Panc1 (cell line): Measurements from ENCODE around the gene BHLHE23. TPM values are rescaled to one million over a fixed set of nuclear protein-coding genes. Genes with fewer than 3 reads are reported as not detected.

Experiments used
- ATAC-seq: fragments of 200-7000 bp; cut with Tn5 transposase; 2 replicates; pipeline ENCODE4 v1.9.1; 2020; ENCODE audit warnings: mild to moderate bottlenecking, moderate library complexity
- BruUV-seq: library from RNA; stranded (reverse); fragments of 400-500 nt; replicated peaks from 2 replicates; lab custom pipeline; 2021; lab: Mats Ljungman, UMichigan
- CTCF ChIA-PET: fragments of 300-600 bp; sonication (Branson Sonifier 250); formaldehyde crosslinking; loops from one replicate; lab custom pipeline; 2022; ENCODE audit warnings: antibody characterized with exemption; lab: Charles Lee
- POLR2A ChIA-PET: fragments of 300-600 bp; sonication (Branson Sonifier 250); formaldehyde crosslinking; loops from one replicate; lab custom pipeline; 2022; ENCODE audit warnings: antibody characterized with exemption; lab: Charles Lee
- DNase-seq: peaks from one replicate; pipeline ENCODE4 v3.0.0-alpha.2; 2010; ENCODE audit warnings: low read depth, low spot score
- H3K27ac ChIP-seq: 2 replicates; pipeline ENCODE4 v1.5.1; 2011; ENCODE audit warnings: mild to moderate bottlenecking, low read length, inconsistent platforms
- H3K27me3 ChIP-seq: fragments of 200-500 bp; sonication (Bioruptor generic); 2 replicates; pipeline ENCODE4 v1.6.0; 2014; ENCODE audit warnings: low read length, inconsistent platforms; ENCODE audit not compliant: control insufficient read depth, insufficient read depth
- H3K36me3 ChIP-seq: fragments of 200-500 bp; sonication (Bioruptor generic); 2 replicates; pipeline ENCODE4 v1.5.1; 2014; ENCODE audit warnings: inconsistent platforms, mild to moderate bottlenecking, low read length, moderate library complexity; ENCODE audit not compliant: control insufficient read depth, insufficient read depth
- H3K4me1 ChIP-seq: 2 replicates; pipeline ENCODE4 v1.5.1; 2011; ENCODE audit warnings: inconsistent platforms, mild to moderate bottlenecking, low read length, moderate library complexity; ENCODE audit not compliant: control insufficient read depth, insufficient read depth
- H3K4me3 ChIP-seq, 2 experiments: 2 replicates each; pipeline ENCODE4 v1.5.1; 2011 to 2012; ENCODE audit warnings: low read depth in 2 of 2, low read length in 2 of 2, mild to moderate bottlenecking in 2 of 2, inconsistent platforms in 1 of 2, moderate library complexity in 1 of 2
- H3K9me3 ChIP-seq: fragments of 200-500 bp; sonication (Bioruptor generic); 2 replicates; pipeline ENCODE4 v1.5.1; 2014; ENCODE audit warnings: low read depth, mild to moderate bottlenecking, inconsistent platforms, low read length, moderate library complexity; ENCODE audit not compliant: control insufficient read depth, insufficient read depth
- POLR2AphosphoS5 ChIP-seq: IDR thresholded peaks from 2 replicates; pipeline ENCODE4 v1.6.1; 2012; ENCODE audit warnings: mild to moderate bottlenecking, low read depth, low read length, moderate library complexity
- SIN3A ChIP-seq: IDR thresholded peaks from 2 replicates; pipeline ENCODE4 v1.6.1; 2012; ENCODE audit warnings: low read depth, mild to moderate bottlenecking, low read length, moderate library complexity, borderline replicate concordance; ENCODE audit not compliant: insufficient read depth
- TCF7L2 ChIP-seq: IDR thresholded peaks from 2 replicates; pipeline ENCODE4 v1.6.1; 2011; ENCODE audit warnings: mild to moderate bottlenecking, low read depth, low read length, inconsistent platforms
- in situ Hi-C: cut with HindIII; loops from 2 replicates; pipeline ENCODE4 v1.10.0; 2016; ENCODE audit warnings: low sequenced_read_pairs, low pct_unique_long_range_greater_than_20kb
- intact Hi-C: fragments of 100-400 bp; cut with micrococcal nuclease; formaldehyde crosslinking; loops from one replicate; pipeline ENCODE4 v1.10.0; 2022; ENCODE audit not compliant: unreplicated experiment
- total RNA-seq: library from RNA; stranded (reverse); gene quantifications from one replicate; pipeline ENCODE4 v1.2.1, GENCODE V29; 2021; ENCODE audit not compliant: unreplicated experiment
- TF ChIP-seq, protein P1 (sequence below), 2 experiments: IDR thresholded peaks; 2 replicates each; pipeline ENCODE4 v1.6.1; 2011 to 2012; ENCODE audit warnings: low read depth in 2 of 2, control low read depth in 1 of 2, low read length in 1 of 2, mild to moderate bottlenecking in 1 of 2, moderate library complexity in 1 of 2; ENCODE audit not compliant: insufficient read depth in 1 of 2
- TF ChIP-seq, protein P2 (sequence below): fragments of 450-650 bp; IDR thresholded peaks from 2 replicates; pipeline ENCODE4 v1.5.1; 2017; ENCODE audit warnings: mild to moderate bottlenecking

Gene BHLHE23
- total RNA-seq, 1 experiment from 2014 or later: not detected

DNA sequence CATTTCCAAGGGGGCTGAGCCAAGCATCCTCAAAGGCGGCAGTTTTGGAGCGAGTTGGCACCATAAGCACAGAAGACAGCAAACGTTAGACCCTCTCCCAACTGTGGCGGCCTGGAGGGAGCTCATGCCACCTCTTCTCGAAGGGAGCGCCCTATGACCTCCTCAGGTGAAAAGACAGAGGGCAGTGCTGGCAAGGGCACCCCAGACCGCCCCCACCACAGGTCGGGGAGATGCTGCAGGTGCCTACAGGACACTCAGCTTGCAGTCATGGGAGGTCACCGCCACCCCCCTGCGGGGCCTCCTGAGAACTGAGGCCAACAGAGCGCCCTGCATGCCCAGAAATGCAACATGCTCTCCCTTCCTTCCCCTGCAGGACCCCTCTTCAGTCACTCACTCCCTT lies 45.1 kb upstream of the BHLHE23 start:
- no peaks in the 10 kb centered on the region for H3K27me3 ChIP-seq
- no peaks in the 10 kb centered on the region for H3K4me1 ChIP-seq
- CTCF ChIA-PET: no interaction called here
- ATAC-seq (no peak), DNase-seq (no peak)
- no peak overlapping the region for H3K4me3 ChIP-seq
- H3K36me3 ChIP-seq: no peaks in the 10 kb centered on the region
- TF ChIP-seq, protein P1, sequence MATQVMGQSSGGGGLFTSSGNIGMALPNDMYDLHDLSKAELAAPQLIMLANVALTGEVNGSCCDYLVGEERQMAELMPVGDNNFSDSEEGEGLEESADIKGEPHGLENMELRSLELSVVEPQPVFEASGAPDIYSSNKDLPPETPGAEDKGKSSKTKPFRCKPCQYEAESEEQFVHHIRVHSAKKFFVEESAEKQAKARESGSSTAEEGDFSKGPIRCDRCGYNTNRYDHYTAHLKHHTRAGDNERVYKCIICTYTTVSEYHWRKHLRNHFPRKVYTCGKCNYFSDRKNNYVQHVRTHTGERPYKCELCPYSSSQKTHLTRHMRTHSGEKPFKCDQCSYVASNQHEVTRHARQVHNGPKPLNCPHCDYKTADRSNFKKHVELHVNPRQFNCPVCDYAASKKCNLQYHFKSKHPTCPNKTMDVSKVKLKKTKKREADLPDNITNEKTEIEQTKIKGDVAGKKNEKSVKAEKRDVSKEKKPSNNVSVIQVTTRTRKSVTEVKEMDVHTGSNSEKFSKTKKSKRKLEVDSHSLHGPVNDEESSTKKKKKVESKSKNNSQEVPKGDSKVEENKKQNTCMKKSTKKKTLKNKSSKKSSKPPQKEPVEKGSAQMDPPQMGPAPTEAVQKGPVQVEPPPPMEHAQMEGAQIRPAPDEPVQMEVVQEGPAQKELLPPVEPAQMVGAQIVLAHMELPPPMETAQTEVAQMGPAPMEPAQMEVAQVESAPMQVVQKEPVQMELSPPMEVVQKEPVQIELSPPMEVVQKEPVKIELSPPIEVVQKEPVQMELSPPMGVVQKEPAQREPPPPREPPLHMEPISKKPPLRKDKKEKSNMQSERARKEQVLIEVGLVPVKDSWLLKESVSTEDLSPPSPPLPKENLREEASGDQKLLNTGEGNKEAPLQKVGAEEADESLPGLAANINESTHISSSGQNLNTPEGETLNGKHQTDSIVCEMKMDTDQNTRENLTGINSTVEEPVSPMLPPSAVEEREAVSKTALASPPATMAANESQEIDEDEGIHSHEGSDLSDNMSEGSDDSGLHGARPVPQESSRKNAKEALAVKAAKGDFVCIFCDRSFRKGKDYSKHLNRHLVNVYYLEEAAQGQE (IDR thresholded peaks at IDR 0.05; ENCODE audit: insufficient read depth in 1 of 2, low read depth in 2 of 2, low read length in 1 of 2): no peak
- TF ChIP-seq, protein P2, sequence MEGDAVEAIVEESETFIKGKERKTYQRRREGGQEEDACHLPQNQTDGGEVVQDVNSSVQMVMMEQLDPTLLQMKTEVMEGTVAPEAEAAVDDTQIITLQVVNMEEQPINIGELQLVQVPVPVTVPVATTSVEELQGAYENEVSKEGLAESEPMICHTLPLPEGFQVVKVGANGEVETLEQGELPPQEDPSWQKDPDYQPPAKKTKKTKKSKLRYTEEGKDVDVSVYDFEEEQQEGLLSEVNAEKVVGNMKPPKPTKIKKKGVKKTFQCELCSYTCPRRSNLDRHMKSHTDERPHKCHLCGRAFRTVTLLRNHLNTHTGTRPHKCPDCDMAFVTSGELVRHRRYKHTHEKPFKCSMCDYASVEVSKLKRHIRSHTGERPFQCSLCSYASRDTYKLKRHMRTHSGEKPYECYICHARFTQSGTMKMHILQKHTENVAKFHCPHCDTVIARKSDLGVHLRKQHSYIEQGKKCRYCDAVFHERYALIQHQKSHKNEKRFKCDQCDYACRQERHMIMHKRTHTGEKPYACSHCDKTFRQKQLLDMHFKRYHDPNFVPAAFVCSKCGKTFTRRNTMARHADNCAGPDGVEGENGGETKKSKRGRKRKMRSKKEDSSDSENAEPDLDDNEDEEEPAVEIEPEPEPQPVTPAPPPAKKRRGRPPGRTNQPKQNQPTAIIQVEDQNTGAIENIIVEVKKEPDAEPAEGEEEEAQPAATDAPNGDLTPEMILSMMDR: no peak
- TF ChIP-seq TCF7L2 (no peak), POLR2AphosphoS5 (no peak), SIN3A (no peak)
- intact Hi-C loops (no loop called here), in situ Hi-C loops (no loop called here)
- H3K9me3 ChIP-seq: no peaks in the 10 kb centered on the region
- POLR2A ChIA-PET: interaction anchor here (0.6 kb wide), 1 partner anchor 141 kb away, joined by 4 read pairs; no protein-coding TSS in a partner anchor
- no TSS peak for BruUV-seq
- no peak overlapping the region for H3K27ac ChIP-seq

DNA sequence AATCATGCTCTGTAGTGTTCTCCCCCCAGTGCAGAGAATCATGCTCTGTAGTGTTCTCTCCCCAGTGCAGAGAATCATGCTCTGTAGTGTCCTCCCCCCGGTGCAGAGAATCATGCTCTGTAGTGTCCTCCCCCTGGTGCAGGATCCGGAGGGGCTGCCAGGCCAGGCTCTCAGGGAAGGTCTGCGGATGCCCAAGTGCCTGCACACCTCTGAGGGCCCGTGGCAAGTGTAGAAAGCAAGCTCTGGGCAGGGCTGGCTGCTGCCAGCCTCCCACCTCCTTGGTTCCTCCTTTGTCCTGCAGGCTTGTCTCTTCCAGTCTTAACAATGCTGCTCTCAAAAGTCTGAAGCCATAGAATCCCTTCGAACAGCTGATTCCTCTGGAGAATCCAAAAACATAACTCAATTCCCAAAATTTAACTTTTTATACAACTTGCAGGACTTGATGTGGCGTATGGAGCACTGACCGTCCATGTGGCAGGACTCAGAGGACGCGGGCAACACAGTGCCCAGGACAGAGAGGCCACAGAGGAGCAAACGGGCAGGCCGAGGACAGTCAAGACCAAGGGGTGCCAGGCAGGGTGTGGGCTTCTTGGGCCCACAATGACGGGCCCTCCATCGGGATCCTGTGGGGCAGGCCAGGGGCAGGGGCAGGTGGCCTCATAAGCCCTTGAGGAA lies 44.6 kb upstream of the BHLHE23 start:
- H3K36me3 ChIP-seq: no peaks in the 10 kb centered on the region
- H3K4me3 ChIP-seq: no peak overlapping the region
- DNase-seq (no peak), ATAC-seq (no peak)
- H3K27me3 ChIP-seq: no peaks in the 10 kb centered on the region
- in situ Hi-C loops (no loop called here), intact Hi-C loops (no loop called here)
- no peak overlapping the region for H3K27ac ChIP-seq
- H3K9me3 ChIP-seq: no peaks in the 10 kb centered on the region
- ChIA-PET CTCF (no interaction called here), POLR2A (interaction anchor here (0.6 kb wide), 1 partner anchor 142 kb away, joined by 4 read pairs; no protein-coding TSS in a partner anchor)
- no peak for TF ChIP-seq POLR2AphosphoS5
- no peak for TF ChIP-seq TCF7L2
- no peak for TF ChIP-seq SIN3A
- TF ChIP-seq, protein P2: no peak
- TF ChIP-seq, protein P1 (IDR thresholded peaks at IDR 0.05; ENCODE audit: insufficient read depth in 1 of 2, low read depth in 2 of 2, low read length in 1 of 2): no peak
- no TSS peak for BruUV-seq
- H3K4me1 ChIP-seq: no peaks in the 10 kb centered on the region
